Transverse colon (tissue), 4 donors: Measurements from ENCODE around the gene APELA. TPM values are rescaled to one million over a fixed set of nuclear protein-coding genes. Genes with fewer than 3 reads are reported as not detected.
"Not testable (repeated sequence)": the region's sequence is repeated elsewhere in the genome, so short reads cannot be mapped to it uniquely, and the experiment has no call there.

Source experiments
- DNase-seq: peaks from one replicate; pipeline ENCODE4 v3.0.0-alpha.2; 2019
- H3K27ac ChIP-seq, 4 donors: fragments of 200-600 bp; sonication (generic); 2 replicates each; pipeline ENCODE4 v1.5.1; 2016 to 2018; ENCODE audit warnings: inconsistent platforms in 4 of 4
- H3K27me3 ChIP-seq: fragments of 200-600 bp; sonication (generic); 2 replicates; pipeline ENCODE4 v1.5.1; 2017; ENCODE audit warnings: inconsistent platforms
- H3K36me3 ChIP-seq, 4 donors: fragments of 200-600 bp; sonication (generic); 2 replicates each; pipeline ENCODE4 v1.5.1; 2017 to 2019; ENCODE audit warnings: inconsistent platforms in 4 of 4
- H3K4me1 ChIP-seq, 4 donors: fragments of 200-600 bp; sonication (generic); 2 replicates each; pipeline ENCODE4 v1.5.1; 2017 to 2020; ENCODE audit warnings: inconsistent platforms in 4 of 4
- H3K4me3 ChIP-seq, 4 donors: fragments of 200-600 bp; sonication (generic); 1 replicate in 1 of 4; 2 replicates in 3 of 4; pipeline versions ENCODE4 v1.5.1 to v1.6.1; 2017 to 2019; ENCODE audit warnings: inconsistent platforms in 4 of 4
- H3K9me3 ChIP-seq, 2 donors: fragments of 200-600 bp; sonication (generic); 2 replicates each; pipeline ENCODE4 v1.5.1; 2017 to 2019; ENCODE audit warnings: inconsistent platforms in 2 of 2
- EP300 ChIP-seq: sonication (generic); formaldehyde crosslinking; IDR thresholded peaks from one replicate; pipeline ENCODE4 v1.6.1; 2017; ENCODE audit warnings: antibody characterized with exemption, low read depth
- POLR2A ChIP-seq: fragments of 450-650 bp; IDR thresholded peaks from one replicate; pipeline ENCODE4 v1.6.1; 2016; ENCODE audit warnings: antibody characterized with exemption, mild to moderate bottlenecking, moderate library complexity
- POLR2AphosphoS5 ChIP-seq, 3 donors: sonication (generic); formaldehyde crosslinking; IDR thresholded peaks; one replicate each; pipeline ENCODE4 v1.6.1; 2016; ENCODE audit warnings: antibody characterized with exemption in 3 of 3
- WGBS, 2 donors: methylation state at CpG; one replicate each; pipeline ENCODE4 v1.1.5; 2018; ENCODE audit warnings: low coverage in 1 of 2; 5-methylcytosine and 5-hydroxymethylcytosine counted together
- in situ Hi-C, 4 donors: fragments of 200-750 bp; cut with MboI; loops; one replicate each; pipeline versions ENCODE4 v1.15.0 to v1.15.1; 2017; ENCODE audit warnings: low sequenced_read_pairs in 3 of 4, low pct_ligation_motif_present in 1 of 4, low pct_unique_long_range_greater_than_20kb in 1 of 4
- intact Hi-C: fragments of 100-400 bp; cut with DNase I; formaldehyde crosslinking; loops from one replicate; pipeline ENCODE4 v1.15.1; 2023; ENCODE audit warnings: low total_unique reads
- total RNA-seq, 4 donors: library from RNA; depleted of rRNA; stranded (reverse); fragments of >200 nt; gene quantifications; one replicate each; pipeline ENCODE4 v1.1.0, GENCODE V29; 2016
- TF ChIP-seq, protein P1 (sequence below), 5 experiments: fragments of 200-600 bp in 3 of 5; fragments of 450-650 bp in 2 of 5; sonication (generic) in 3 of 5; IDR thresholded peaks; 1 replicate in 2 of 5; 2 replicates in 3 of 5; pipeline ENCODE4 v1.5.1; 2016 to 2017; ENCODE audit warnings: antibody characterized with exemption in 5 of 5, inconsistent platforms in 3 of 5, mild to moderate bottlenecking in 2 of 5, moderate library complexity in 1 of 5

The APELA gene
- total RNA-seq, 4 donors from 2014 or later: not detected

DNA sequence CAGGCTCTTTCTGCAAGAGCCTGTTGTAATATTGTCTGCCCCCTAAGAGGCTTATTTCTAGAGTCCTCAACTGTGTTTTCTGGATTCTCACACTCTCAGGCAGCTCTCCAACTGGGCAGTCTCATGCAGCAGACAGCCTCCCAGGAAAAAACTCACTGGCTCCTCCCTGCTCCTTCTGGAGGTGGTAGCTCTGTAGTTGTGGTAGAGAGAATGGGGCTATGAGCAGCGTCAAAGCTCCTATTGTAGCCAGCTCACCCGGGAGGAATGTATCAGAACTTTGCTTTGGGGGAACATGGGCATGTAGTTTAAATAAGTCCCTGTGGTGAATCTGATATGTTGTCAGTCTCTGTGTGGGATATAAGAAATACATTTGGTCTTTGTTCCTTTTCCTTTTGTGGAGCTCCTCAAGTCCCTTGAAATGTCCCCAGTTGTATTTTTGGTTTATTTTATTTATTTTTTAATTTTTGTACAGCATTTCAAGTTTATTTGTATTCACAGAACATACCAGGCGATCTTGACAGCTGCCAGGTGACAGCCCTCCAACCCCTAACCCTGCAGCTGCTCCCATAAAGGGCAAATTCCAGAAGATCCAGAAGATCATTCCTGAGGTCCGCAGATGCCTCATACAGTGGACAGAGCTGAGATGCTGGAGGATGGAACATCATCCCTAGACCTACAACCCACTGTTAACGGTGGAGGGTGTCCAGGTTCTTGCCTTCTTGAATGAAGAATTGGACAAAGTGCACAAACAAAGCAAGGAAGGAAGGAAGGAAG is 54.8 kb downstream of the APELA start:
- H3K9me3 ChIP-seq: no peaks in the 10 kb centered on the region
- no peak for DNase-seq
- no peak for TF ChIP-seq EP300
- no peak for TF ChIP-seq POLR2A
- no peak for TF ChIP-seq POLR2AphosphoS5 (IDR thresholded peaks at IDR 0.05)
- TF ChIP-seq, protein P1, sequence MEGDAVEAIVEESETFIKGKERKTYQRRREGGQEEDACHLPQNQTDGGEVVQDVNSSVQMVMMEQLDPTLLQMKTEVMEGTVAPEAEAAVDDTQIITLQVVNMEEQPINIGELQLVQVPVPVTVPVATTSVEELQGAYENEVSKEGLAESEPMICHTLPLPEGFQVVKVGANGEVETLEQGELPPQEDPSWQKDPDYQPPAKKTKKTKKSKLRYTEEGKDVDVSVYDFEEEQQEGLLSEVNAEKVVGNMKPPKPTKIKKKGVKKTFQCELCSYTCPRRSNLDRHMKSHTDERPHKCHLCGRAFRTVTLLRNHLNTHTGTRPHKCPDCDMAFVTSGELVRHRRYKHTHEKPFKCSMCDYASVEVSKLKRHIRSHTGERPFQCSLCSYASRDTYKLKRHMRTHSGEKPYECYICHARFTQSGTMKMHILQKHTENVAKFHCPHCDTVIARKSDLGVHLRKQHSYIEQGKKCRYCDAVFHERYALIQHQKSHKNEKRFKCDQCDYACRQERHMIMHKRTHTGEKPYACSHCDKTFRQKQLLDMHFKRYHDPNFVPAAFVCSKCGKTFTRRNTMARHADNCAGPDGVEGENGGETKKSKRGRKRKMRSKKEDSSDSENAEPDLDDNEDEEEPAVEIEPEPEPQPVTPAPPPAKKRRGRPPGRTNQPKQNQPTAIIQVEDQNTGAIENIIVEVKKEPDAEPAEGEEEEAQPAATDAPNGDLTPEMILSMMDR (IDR thresholded peaks at IDR 0.05): no peak
- no peak overlapping the region for H3K4me3 ChIP-seq
- WGBS, 2 donors: 83 to 95% methylated on average over 4 to 5 of the region's 5 CpGs
- in situ Hi-C loops (no loop called here), intact Hi-C loops (no loop called here)
- no peaks in the 10 kb centered on the region for H3K36me3 ChIP-seq
- peaks cover 0 to 6% (median 0%) of the 10 kb centered on the region in 4 donors for H3K4me1 ChIP-seq
- H3K27me3 ChIP-seq: no peaks in the 10 kb centered on the region
- H3K27ac ChIP-seq: no peak overlapping the region

DNA sequence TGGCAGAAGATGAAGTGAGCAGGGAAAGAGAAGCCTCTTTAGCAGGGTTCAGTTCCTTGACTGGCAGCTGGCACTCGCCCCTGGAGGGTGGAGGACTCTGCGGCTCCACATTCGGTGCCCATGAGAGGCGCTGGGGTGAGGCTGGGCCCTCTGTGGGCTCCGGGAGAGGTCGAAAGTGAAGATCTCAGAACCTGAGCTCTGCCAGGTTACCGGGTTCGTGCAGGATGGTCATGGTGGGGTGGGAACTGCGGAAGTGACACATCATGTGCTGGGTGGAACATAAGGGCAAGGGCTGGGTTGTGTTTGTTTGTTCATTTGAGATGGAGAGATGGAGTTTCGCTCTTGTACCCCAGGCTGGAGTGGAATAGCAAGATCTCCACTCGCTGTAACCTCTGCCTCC is 56.3 kb downstream of the APELA start:
- TF ChIP-seq POLR2AphosphoS5 (IDR thresholded peaks at IDR 0.05) (no peak), POLR2A (no peak), EP300 (no peak)
- TF ChIP-seq, protein P1 (IDR thresholded peaks at IDR 0.05): no peak
- no peaks in the 10 kb centered on the region for H3K27me3 ChIP-seq
- no peaks in the 10 kb centered on the region for H3K9me3 ChIP-seq
- no peak for DNase-seq
- H3K36me3 ChIP-seq: no peaks in the 10 kb centered on the region
- H3K4me1 ChIP-seq: peaks cover 0 to 6% (median 0%) of the 10 kb centered on the region in 4 donors
- H3K27ac ChIP-seq: no peak overlapping the region
- H3K4me3 ChIP-seq: no peak overlapping the region
- WGBS, 2 donors: 91% methylated on average over 11 of the region's 11 CpGs; no CpG with 5 or more reads in 1 of the 2 donors
- intact Hi-C loops: no loop called here
- in situ Hi-C loops: no loop called here

DNA sequence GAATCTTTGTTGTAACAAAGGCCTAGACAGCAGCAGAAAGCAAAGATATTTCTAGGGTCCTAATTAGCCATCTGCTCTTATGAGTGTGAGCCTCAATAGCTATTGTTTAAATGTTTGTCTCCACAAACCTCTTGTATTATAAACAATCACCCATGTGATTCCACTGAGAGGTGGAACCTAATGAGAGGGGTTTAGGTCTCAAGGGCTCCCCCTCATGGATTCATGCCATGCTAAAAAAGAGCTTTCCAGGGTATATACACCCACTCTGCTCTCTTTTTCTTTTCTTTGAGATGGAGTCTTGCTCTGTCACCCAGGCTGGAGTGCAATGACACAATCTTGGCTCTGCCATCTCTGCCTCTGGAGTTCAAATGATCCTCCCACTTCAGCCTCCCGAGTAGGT is 58.4 kb downstream of the APELA start:
- H3K36me3 ChIP-seq: no peaks in the 10 kb centered on the region
- intact Hi-C loops: no loop called here
- H3K27me3 ChIP-seq: no peaks in the 10 kb centered on the region
- DNase-seq: no peak
- H3K27ac ChIP-seq: no peak overlapping the region
- H3K4me1 ChIP-seq: peaks cover 0 to 6% (median 0%) of the 10 kb centered on the region in 4 donors
- no peak overlapping the region for H3K4me3 ChIP-seq
- TF ChIP-seq POLR2A: no peak
- TF ChIP-seq, protein P1 (IDR thresholded peaks at IDR 0.05): no peak
- TF ChIP-seq EP300: no peak
- TF ChIP-seq POLR2AphosphoS5 (IDR thresholded peaks at IDR 0.05): no peak
- no peaks in the 10 kb centered on the region for H3K9me3 ChIP-seq
- in situ Hi-C loops: no loop called here
- WGBS, 2 donors: 57% methylated on average over 1 of the region's 1 CpG

DNA sequence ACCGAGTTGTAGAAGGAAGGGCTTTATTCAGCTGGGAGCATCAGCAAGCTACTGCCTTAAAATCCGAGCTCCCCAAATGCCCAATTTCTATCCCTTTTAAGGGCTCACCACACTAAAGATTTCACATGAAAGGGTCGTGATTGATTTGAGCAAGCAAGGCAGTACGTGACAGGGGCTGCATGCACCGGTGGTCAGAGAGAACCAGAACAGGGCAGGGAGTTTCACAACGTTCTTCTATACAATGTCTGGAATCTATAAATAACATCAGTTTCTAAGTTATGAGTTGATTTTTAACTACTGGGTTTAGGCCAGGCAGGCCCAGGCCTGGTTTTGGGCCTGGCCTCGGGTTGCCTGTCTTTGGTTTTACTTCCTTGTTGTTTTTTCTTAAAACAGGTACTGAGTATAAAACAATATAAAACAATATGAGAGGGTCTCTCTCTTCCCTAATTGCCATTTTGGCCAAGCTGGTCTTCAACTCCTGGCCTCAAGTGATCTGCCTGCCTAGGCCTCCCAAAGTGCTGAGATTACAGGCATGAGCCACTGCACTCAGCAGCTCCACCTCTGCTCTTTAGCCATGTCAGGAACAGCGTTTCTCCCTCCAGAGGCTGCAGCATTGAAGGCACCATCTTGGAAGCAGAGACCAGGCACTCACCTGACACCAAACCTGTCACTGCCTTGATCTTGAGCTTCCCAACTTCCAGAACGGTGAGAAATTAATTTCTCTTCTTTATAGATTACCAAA is 59.1 kb downstream of the APELA start:
- H3K4me3 ChIP-seq, DNase-seq, H3K9me3 ChIP-seq, in situ Hi-C loops, intact Hi-C loops, H3K36me3 ChIP-seq, H3K27me3 ChIP-seq, H3K27ac ChIP-seq, H3K4me1 ChIP-seq: not testable (repeated sequence)
- WGBS, 2 donors: 68 to 69% methylated on average over 3 to 9 of the region's 9 CpGs
